Mesenchymal stem cell (in vitro differentiated cells and primary cell): ENCODE data around the gene SLC16A5.

Experiments used
- DNase-seq: peaks from one replicate; pipeline ENCODE4 v3.0.0-alpha.2; 2013
- H2AFZ ChIP-seq: one replicate; pipeline ENCODE4 v1.6.1; 2013; ENCODE audit warnings: low read depth, mild to moderate bottlenecking, control low read depth, inconsistent platforms, low read length, moderate library complexity
- H2AK5ac ChIP-seq: 2 replicates; pipeline ENCODE4 v1.6.1; 2013; ENCODE audit warnings: low read length, moderate library complexity, mild to moderate bottlenecking, inconsistent platforms; ENCODE audit not compliant: severe bottlenecking
- H2BK120ac ChIP-seq: one replicate; pipeline ENCODE4 v1.6.1; 2013; ENCODE audit warnings: low read depth, mild to moderate bottlenecking, inconsistent platforms, low read length, moderate library complexity
- H2BK12ac ChIP-seq, 2 experiments: one replicate each; pipeline ENCODE4 v1.6.1; 2013; ENCODE audit warnings: inconsistent platforms in 2 of 2, low read length in 2 of 2, mild to moderate bottlenecking in 2 of 2, moderate library complexity in 2 of 2, control low read depth in 1 of 2
- H2BK15ac ChIP-seq: one replicate; pipeline ENCODE4 v1.6.1; 2013; ENCODE audit warnings: mild to moderate bottlenecking, low read depth, inconsistent platforms; ENCODE audit not compliant: poor library complexity, severe bottlenecking
- H2BK5ac ChIP-seq: 2 replicates; pipeline ENCODE4 v1.6.1; 2013; ENCODE audit warnings: low read depth, mild to moderate bottlenecking, low read length, control low read depth, inconsistent platforms; ENCODE audit not compliant: poor library complexity, severe bottlenecking
- H3K14ac ChIP-seq, 2 experiments: one replicate each; pipeline ENCODE4 v1.6.1; 2013; ENCODE audit warnings: inconsistent platforms in 2 of 2, low read length in 2 of 2, control low read depth in 1 of 2, mild to moderate bottlenecking in 1 of 2, moderate library complexity in 1 of 2
- H3K18ac ChIP-seq, 2 experiments: one replicate each; pipeline ENCODE4 v1.6.1; 2013; ENCODE audit warnings: inconsistent platforms in 2 of 2, low read length in 2 of 2, control low read depth in 1 of 2, low read depth in 1 of 2, mild to moderate bottlenecking in 1 of 2
- H3K23ac ChIP-seq, 2 experiments: one replicate each; pipeline ENCODE4 v1.6.1; 2013; ENCODE audit warnings: inconsistent platforms in 2 of 2, low read length in 2 of 2, mild to moderate bottlenecking in 2 of 2, moderate library complexity in 2 of 2, control low read depth in 1 of 2
- H3K27ac ChIP-seq: 2 replicates; pipeline ENCODE4 v1.5.1; 2013; ENCODE audit warnings: mild to moderate bottlenecking, moderate library complexity, low read length, control low read depth, inconsistent platforms; ENCODE audit not compliant: poor library complexity, severe bottlenecking
- H3K27me3 ChIP-seq, 2 experiments: 2 replicates each; pipeline versions ENCODE4 v1.6.1 to v1.7.0; 2013; ENCODE audit warnings: low read length in 2 of 2, mild to moderate bottlenecking in 2 of 2, moderate library complexity in 2 of 2, control low read depth in 1 of 2, inconsistent platforms in 1 of 2; ENCODE audit not compliant: control insufficient read depth in 1 of 2, insufficient read depth in 1 of 2
- H3K36me3 ChIP-seq, 2 experiments: 2 replicates each; pipeline versions ENCODE4 v1.6.1 to v1.7.0; 2013; ENCODE audit warnings: low read length in 2 of 2, control low read depth in 1 of 2, inconsistent platforms in 1 of 2, low read depth in 1 of 2, mild to moderate bottlenecking in 1 of 2; ENCODE audit not compliant: insufficient read depth in 2 of 2, control insufficient read depth in 1 of 2
- H3K4ac ChIP-seq, 2 experiments: one replicate each; pipeline ENCODE4 v1.6.1; 2013; ENCODE audit warnings: inconsistent platforms in 2 of 2, low read length in 2 of 2, mild to moderate bottlenecking in 2 of 2, moderate library complexity in 2 of 2, control low read depth in 1 of 2, low read depth in 1 of 2
- H3K4me1 ChIP-seq: 2 replicates; pipeline ENCODE4 v1.6.1; 2013; ENCODE audit warnings: low read depth, low read length, control low read depth; ENCODE audit not compliant: control insufficient read depth, insufficient read depth
- H3K4me2 ChIP-seq: 2 replicates; pipeline ENCODE4 v1.6.1; 2013; ENCODE audit warnings: low read length, mild to moderate bottlenecking, inconsistent platforms; ENCODE audit not compliant: poor library complexity, severe bottlenecking
- H3K4me3 ChIP-seq, 2 experiments: 2 replicates each; pipeline versions ENCODE4 v1.5.1 to v1.7.0; 2013; ENCODE audit warnings: low read length in 2 of 2, mild to moderate bottlenecking in 2 of 2, control low read depth in 1 of 2, low read depth in 1 of 2; ENCODE audit not compliant: insufficient read depth in 1 of 2
- H3K79me1 ChIP-seq: replicated peaks from 2 replicates; pipeline ENCODE4 v1.6.1; 2013; ENCODE audit warnings: mild to moderate bottlenecking, control low read depth, low read length, inconsistent platforms; ENCODE audit not compliant: poor library complexity, severe bottlenecking
- H3K9ac ChIP-seq: 2 replicates; pipeline ENCODE4 v1.7.0; 2013; ENCODE audit warnings: mild to moderate bottlenecking, low read length, moderate library complexity
- H3K9me3 ChIP-seq: 2 replicates; pipeline ENCODE4 v1.7.0; 2013; ENCODE audit warnings: mild to moderate bottlenecking, low read length; ENCODE audit not compliant: control insufficient read depth
- H4K8ac ChIP-seq: one replicate; pipeline ENCODE4 v1.6.1; 2013; ENCODE audit warnings: inconsistent platforms, mild to moderate bottlenecking, low read length, moderate library complexity
- H4K91ac ChIP-seq: one replicate; pipeline ENCODE4 v1.6.1; 2013; ENCODE audit warnings: mild to moderate bottlenecking, low read length, inconsistent platforms
- WGBS: methylation state at CpG from one replicate; pipeline ENCODE4 v1.1.7; 2013; ENCODE audit warnings: mixed read lengths; 5-methylcytosine and 5-hydroxymethylcytosine counted together

The SLC16A5 gene

GRCh38 chr17:75146592-75146991 is 58.8 kb downstream of the SLC16A5 start:
- peaks cover 54 to 66% of the 10 kb centered on the region in 2 experiments for H3K36me3 ChIP-seq
- DNase-seq, result no peak
- H2AK5ac ChIP-seq, result no peak overlapping the region
- no peak overlapping the region for H3K18ac ChIP-seq
- no peak overlapping the region for H3K4me2 ChIP-seq
- no peak overlapping the region for H2AFZ ChIP-seq
- peaks cover 22% of the 10 kb centered on the region for H3K79me1 ChIP-seq
- no peak overlapping the region for H3K27ac ChIP-seq
- H3K4me1 ChIP-seq, result peaks cover 9% of the 10 kb centered on the region
- no peak overlapping the region for H3K14ac ChIP-seq
- no peak overlapping the region for H2BK15ac ChIP-seq
- H2BK5ac ChIP-seq, result no peak overlapping the region
- WGBS, result 88% methylated on average over 3 of the region's 3 CpGs
- no peaks in the 10 kb centered on the region for H3K9me3 ChIP-seq
- no peak overlapping the region for H2BK120ac ChIP-seq
- H3K23ac ChIP-seq, result no peak overlapping the region
- H4K8ac ChIP-seq, result no peak overlapping the region
- no peak overlapping the region for H3K4ac ChIP-seq
- H3K4me3 ChIP-seq, result no peak overlapping the region
- no peaks in the 10 kb centered on the region for H3K27me3 ChIP-seq
- H2BK12ac ChIP-seq, result no peak overlapping the region
- no peak overlapping the region for H3K9ac ChIP-seq
- H4K91ac ChIP-seq, result no peak overlapping the region

GRCh38 chr17:75147878-75148546 is 60.3 kb downstream of the SLC16A5 start:
- no peak overlapping the region for H3K23ac ChIP-seq
- no peak overlapping the region for H2BK15ac ChIP-seq
- H3K79me1 ChIP-seq, result peaks cover 17% of the 10 kb centered on the region
- H3K4me2 ChIP-seq, result no peak overlapping the region
- peaks cover 42 to 55% of the 10 kb centered on the region in 2 experiments for H3K36me3 ChIP-seq
- no peak overlapping the region for H3K4me3 ChIP-seq
- no peak overlapping the region for H2BK5ac ChIP-seq
- DNase-seq, result no peak
- no peak overlapping the region for H3K18ac ChIP-seq
- H2AFZ ChIP-seq, result no peak overlapping the region
- no peak overlapping the region for H3K4ac ChIP-seq
- H3K14ac ChIP-seq, result no peak overlapping the region
- no peak overlapping the region for H3K27ac ChIP-seq
- H4K91ac ChIP-seq, result no peak overlapping the region
- no peaks in the 10 kb centered on the region for H3K9me3 ChIP-seq
- WGBS, result 94% methylated on average over 6 of the region's 6 CpGs
- H2BK120ac ChIP-seq, result no peak overlapping the region
- H2BK12ac ChIP-seq, result no peak overlapping the region
- no peak overlapping the region for H3K9ac ChIP-seq
- peaks cover 9% of the 10 kb centered on the region for H3K4me1 ChIP-seq
- no peak overlapping the region for H2AK5ac ChIP-seq
- H3K27me3 ChIP-seq, result no peaks in the 10 kb centered on the region
- H4K8ac ChIP-seq, result no peak overlapping the region

DNA sequence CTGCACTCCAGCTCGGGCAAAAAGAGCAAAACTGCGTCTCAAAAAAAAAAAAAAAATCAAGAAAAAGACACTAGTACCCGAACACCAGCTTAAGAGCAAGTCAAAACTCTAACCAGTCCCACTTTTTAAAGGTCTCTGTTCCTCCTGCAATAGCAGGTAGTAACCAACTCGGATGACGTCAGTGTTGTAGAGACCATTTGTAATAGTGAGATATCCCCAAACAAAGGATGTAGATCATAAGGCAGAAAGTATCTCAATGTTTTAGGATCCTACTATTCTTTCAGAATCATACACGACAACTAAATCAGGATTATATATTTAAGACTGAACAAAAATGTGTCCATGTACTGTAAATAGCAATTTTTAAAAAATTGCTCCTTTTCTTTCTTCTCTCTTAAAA is 64.2 kb downstream of the SLC16A5 start:
- Histone ChIP-seq H2BK5ac (no peak overlapping the region), H3K36me3 (peaks cover 11 to 18% of the 10 kb centered on the region in 2 experiments)

DNA sequence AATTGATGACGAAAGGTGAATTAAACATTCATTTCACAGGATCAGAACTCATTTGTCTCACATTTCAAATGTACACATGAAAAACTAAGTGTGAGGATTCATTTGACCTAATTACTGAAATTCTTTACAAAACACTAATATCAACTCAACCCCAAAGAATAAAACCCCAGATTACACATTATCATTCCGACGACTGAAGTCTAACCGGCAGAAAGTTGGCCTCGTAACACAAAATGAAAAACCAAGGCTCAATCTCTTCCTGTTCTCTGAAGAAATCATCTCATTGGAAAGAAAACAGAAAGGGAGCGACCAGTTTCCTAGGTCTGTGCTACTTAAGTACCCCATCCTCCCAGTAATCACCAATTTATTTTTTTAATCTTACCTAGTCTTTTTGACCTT is 64.8 kb downstream of the SLC16A5 start:
- Histone ChIP-seq H3K4me1 (peaks cover 9% of the 10 kb centered on the region), H2BK5ac (no peak overlapping the region), H3K4me2 (peak overlapping the region; percentile 57), H3K18ac (no peak overlapping the region), H3K14ac (no peak overlapping the region), H3K79me1 (no peaks in the 10 kb centered on the region), H2AK5ac (no peak overlapping the region), H3K27me3 (no peaks in the 10 kb centered on the region), H3K9me3 (no peaks in the 10 kb centered on the region), H4K8ac (no peak overlapping the region), H3K4me3 (peak overlapping the region in 1 of 2 experiments; percentile 93), H3K9ac (peak overlapping the region; percentile 89), H4K91ac (no peak overlapping the region), H2BK120ac (no peak overlapping the region), H3K23ac (no peak overlapping the region), H2BK12ac (no peak overlapping the region), H3K4ac (no peak overlapping the region), H3K36me3 (peaks cover 8 to 18% of the 10 kb centered on the region in 2 experiments), H2BK15ac (no peak overlapping the region), H3K27ac (no peak overlapping the region), H2AFZ (no peak overlapping the region)
- 42% methylated on average over 4 of the region's 6 CpGs for WGBS
- DNase-seq, result no peak

More for the DNA sequence above, 64.2 kb downstream of the SLC16A5 start:
- Histone ChIP-seq H2BK15ac (no peak overlapping the region), H3K79me1 (peaks cover 1% of the 10 kb centered on the region), H3K18ac (no peak overlapping the region), H2AK5ac (no peak overlapping the region), H4K8ac (no peak overlapping the region), H3K9me3 (no peaks in the 10 kb centered on the region), H2AFZ (no peak overlapping the region), H3K4me1 (peaks cover 9% of the 10 kb centered on the region), H2BK12ac (no peak overlapping the region), H3K9ac (no peak overlapping the region), H3K14ac (no peak overlapping the region), H3K27me3 (no peaks in the 10 kb centered on the region), H3K4me3 (no peak overlapping the region), H3K23ac (no peak overlapping the region), H2BK120ac (no peak overlapping the region), H3K27ac (no peak overlapping the region), H4K91ac (no peak overlapping the region), H3K4me2 (no peak overlapping the region), H3K4ac (no peak overlapping the region)
- WGBS, result no CpG with 5 or more reads among the region's 6 CpGs
- DNase-seq, result peak; percentile 32
